Neural crest cell (in vitro differentiated cells): ENCODE measurements around the gene RBM34. TPM values are rescaled to one million over a fixed set of nuclear protein-coding genes. Genes with fewer than 3 reads are reported as not detected.
"Not testable (repeated sequence)": the region's sequence is repeated elsewhere in the genome, so short reads cannot be mapped to it uniquely, and the experiment has no call there.

Experiments
- DNase-seq: peaks from one replicate; pipeline ENCODE4 v3.0.0; 2021; ENCODE audit warnings: low read depth, mixed read lengths, low spot score
- H3K27ac Mint-ChIP-seq: one replicate; pipeline ENCODE4 v1.8.0; 2021; ENCODE audit warnings: mild to moderate bottlenecking, mixed read lengths; ENCODE audit not compliant: unreplicated experiment
- H3K27me3 Mint-ChIP-seq: 2 replicates; pipeline ENCODE4 v1.8.0; 2021; ENCODE audit warnings: low read depth, mild to moderate bottlenecking, mixed read lengths
- H3K36me3 Mint-ChIP-seq: 2 replicates; pipeline ENCODE4 v1.8.0; 2021; ENCODE audit warnings: low read depth, mild to moderate bottlenecking, mixed read lengths
- H3K4me1 Mint-ChIP-seq: 2 replicates; pipeline ENCODE4 v1.8.0; 2021; ENCODE audit warnings: mixed read lengths
- H3K4me3 Mint-ChIP-seq: one replicate; pipeline ENCODE4 v1.8.0; 2021; ENCODE audit warnings: mild to moderate bottlenecking, mixed read lengths
- H3K9me3 Mint-ChIP-seq: 2 replicates; pipeline ENCODE4 v1.8.0; 2021; ENCODE audit warnings: mixed read lengths
- microRNA-seq: library from miRNA; unstranded; fragments of <30 nt; microRNA quantifications from one replicate; pipeline ENCODE4, GENCODE V29; 2020
- total RNA-seq: library from RNA; stranded (reverse); gene quantifications from 2 replicates; pipeline ENCODE4 v1.2.1, GENCODE V29; 2021
- TF ChIP-seq, protein P1 (sequence below): fragments of 200-600 bp; sonication (generic); conservative IDR thresholded peaks from 2 replicates; pipeline ENCODE4 v1.5.0; 2021; ENCODE audit warnings: antibody characterized with exemption, mild to moderate bottlenecking

RBM34 gene
- total RNA-seq, 1 donor from 2014 or later, result 102 TPM

DNA sequence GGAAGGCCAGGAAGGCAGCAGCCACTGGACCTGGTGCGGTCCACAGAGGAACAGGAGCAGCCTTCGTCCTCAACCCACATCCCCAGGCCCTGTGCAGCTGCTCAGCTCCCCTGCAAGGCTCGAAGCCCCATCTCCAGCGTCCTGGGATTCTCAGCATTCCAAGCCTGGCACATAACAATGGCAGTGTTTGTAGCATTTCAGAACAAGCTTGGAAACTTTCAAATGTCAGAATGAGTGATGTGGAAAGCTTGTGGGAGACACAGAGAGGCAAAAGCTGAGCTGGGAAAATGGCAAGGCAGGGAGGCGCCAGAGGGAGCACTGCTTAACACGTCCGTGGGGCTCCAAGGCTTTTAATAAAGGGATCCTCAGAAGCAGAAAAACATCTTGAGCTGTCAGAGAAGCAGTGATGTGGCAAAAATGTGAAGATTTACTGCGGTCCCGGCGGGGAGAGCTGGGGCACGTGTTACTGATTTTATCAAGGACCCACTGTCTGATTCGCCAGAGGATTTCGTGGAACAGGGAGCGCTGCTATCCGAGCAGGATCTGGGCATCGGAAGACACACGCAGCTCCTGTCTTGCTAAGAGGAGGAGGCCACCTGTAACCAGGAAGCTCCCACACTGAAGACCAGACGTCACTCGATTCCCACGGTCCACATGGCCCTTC, 70.5 kb downstream of the RBM34 start:
- H3K9me3 Mint-ChIP-seq, result no peaks in the 10 kb centered on the region
- peak overlapping the region; percentile 30 for H3K27ac Mint-ChIP-seq
- TF ChIP-seq, protein P1, sequence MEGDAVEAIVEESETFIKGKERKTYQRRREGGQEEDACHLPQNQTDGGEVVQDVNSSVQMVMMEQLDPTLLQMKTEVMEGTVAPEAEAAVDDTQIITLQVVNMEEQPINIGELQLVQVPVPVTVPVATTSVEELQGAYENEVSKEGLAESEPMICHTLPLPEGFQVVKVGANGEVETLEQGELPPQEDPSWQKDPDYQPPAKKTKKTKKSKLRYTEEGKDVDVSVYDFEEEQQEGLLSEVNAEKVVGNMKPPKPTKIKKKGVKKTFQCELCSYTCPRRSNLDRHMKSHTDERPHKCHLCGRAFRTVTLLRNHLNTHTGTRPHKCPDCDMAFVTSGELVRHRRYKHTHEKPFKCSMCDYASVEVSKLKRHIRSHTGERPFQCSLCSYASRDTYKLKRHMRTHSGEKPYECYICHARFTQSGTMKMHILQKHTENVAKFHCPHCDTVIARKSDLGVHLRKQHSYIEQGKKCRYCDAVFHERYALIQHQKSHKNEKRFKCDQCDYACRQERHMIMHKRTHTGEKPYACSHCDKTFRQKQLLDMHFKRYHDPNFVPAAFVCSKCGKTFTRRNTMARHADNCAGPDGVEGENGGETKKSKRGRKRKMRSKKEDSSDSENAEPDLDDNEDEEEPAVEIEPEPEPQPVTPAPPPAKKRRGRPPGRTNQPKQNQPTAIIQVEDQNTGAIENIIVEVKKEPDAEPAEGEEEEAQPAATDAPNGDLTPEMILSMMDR, result peak; percentile 24
- H3K27me3 Mint-ChIP-seq, result no peaks in the 10 kb centered on the region
- DNase-seq, result no peak
- no peak overlapping the region for H3K4me3 Mint-ChIP-seq
- H3K36me3 Mint-ChIP-seq, result no peaks in the 10 kb centered on the region
- H3K4me1 Mint-ChIP-seq, result peaks cover 21% of the 10 kb centered on the region

DNA sequence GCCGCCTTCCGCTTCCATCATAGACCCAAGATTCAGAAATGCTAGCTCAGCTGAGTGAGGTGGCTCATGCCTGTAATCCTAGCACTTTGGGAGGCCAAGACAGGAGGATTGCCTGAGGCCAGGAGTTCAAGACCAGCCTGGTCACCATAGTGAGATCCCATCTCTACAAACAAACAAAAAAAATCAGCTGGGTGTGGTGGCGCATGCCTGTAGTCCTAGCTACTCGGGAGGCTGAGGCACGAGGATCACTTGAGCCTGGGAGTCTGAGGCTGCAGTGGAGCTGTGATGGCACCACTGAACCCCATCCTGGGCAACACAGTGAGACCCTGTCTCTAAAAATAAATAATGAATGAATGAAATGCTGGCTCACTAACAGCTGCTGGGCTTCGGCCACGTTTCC, 72.1 kb downstream of the RBM34 start:
- Mint-ChIP-seq H3K4me3 (no peak overlapping the region), H3K27me3 (no peaks in the 10 kb centered on the region), H3K36me3 (no peaks in the 10 kb centered on the region), H3K4me1 (peaks cover 22% of the 10 kb centered on the region), H3K9me3 (no peaks in the 10 kb centered on the region), H3K27ac (no peak overlapping the region)
- DNase-seq, result no peak
- TF ChIP-seq, protein P1, result no peak

DNA sequence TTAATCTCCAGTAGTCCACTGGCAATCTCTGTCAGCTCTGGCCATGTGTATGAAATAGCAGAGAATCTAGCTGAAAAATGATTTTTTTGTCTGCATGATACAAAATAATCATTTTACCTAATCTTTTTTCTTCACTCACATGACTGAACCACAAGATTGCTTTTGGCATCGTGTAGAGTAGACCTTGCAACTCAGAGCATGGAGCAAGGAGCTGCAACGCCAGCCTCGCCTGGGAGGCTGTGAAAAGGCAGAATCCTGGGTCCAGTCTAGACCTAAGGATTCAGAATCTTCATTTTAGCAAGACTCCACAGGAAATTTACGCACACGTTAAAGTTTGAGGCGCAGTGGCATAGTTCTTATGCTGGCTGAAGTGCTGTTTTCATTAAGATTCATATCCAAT, 72.6 kb downstream of the RBM34 start:
- peaks cover 22% of the 10 kb centered on the region for H3K4me1 Mint-ChIP-seq
- no peak for DNase-seq
- H3K27me3 Mint-ChIP-seq, result no peaks in the 10 kb centered on the region
- no peaks in the 10 kb centered on the region for H3K9me3 Mint-ChIP-seq
- TF ChIP-seq, protein P1, result no peak
- H3K36me3 Mint-ChIP-seq, result no peaks in the 10 kb centered on the region
- H3K27ac Mint-ChIP-seq, result no peak overlapping the region
- no peak overlapping the region for H3K4me3 Mint-ChIP-seq

DNA sequence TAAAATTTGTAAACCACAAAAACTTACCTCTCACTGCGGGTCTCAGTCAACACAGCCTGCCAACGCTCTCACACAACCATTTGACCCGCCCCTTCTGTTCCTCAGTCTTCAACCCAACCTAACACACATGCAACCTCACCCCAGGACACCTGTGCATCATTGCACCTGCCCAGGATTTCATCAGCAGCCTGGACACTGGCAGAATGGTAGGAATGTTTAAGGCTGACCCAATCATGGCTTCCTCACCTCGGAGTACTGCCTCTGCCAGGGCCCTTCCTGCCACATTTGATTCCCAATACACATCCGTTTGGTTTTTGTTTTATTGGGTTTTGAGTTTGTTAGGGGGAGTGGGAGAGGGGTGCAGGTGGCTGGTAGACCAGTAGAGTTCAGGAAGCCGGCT, 73.1 kb downstream of the RBM34 start:
- TF ChIP-seq, protein P1, result no peak
- DNase-seq, result no peak
- Mint-ChIP-seq H3K36me3 (no peaks in the 10 kb centered on the region), H3K27ac (no peak overlapping the region), H3K4me3 (no peak overlapping the region), H3K27me3 (no peaks in the 10 kb centered on the region), H3K4me1 (peaks cover 27% of the 10 kb centered on the region), H3K9me3 (no peaks in the 10 kb centered on the region)

- not testable (repeated sequence) for H3K36me3 Mint-ChIP-seq, H3K27ac Mint-ChIP-seq, H3K9me3 Mint-ChIP-seq, H3K27me3 Mint-ChIP-seq, DNase-seq, H3K4me3 Mint-ChIP-seq
- peaks cover 26% of the 10 kb centered on the region for H3K4me1 Mint-ChIP-seq
These were observed 75.5 kb downstream of the RBM34 start for GRCh38 chr1:235085411-235086117.

Small RNAs within 50 kb of the gene (microRNA-seq; reads per million reads assigned to microRNA genes)
- gene MIR4753, result 1.8 reads per million

Other genes with a start within 250 kb of the RBM34 start
- gene TOMM20, start 32.4 kb downstream of the RBM34 start, total RNA-seq, result 150 and 154 TPM in 2 replicates
- 43.6 and 46.0 TPM in 2 replicates for gene ARID4B, start 166.9 kb upstream of the RBM34 start, total RNA-seq
- gene GGPS1, start 167.3 kb upstream of the RBM34 start, total RNA-seq, result 57.2 and 58.0 TPM in 2 replicates
- gene TBCE, start 206.2 kb upstream of the RBM34 start, total RNA-seq, result 28.2 and 33.3 TPM in 2 replicates